ENCODE data around the gene HNRNPH1.

DNA sequence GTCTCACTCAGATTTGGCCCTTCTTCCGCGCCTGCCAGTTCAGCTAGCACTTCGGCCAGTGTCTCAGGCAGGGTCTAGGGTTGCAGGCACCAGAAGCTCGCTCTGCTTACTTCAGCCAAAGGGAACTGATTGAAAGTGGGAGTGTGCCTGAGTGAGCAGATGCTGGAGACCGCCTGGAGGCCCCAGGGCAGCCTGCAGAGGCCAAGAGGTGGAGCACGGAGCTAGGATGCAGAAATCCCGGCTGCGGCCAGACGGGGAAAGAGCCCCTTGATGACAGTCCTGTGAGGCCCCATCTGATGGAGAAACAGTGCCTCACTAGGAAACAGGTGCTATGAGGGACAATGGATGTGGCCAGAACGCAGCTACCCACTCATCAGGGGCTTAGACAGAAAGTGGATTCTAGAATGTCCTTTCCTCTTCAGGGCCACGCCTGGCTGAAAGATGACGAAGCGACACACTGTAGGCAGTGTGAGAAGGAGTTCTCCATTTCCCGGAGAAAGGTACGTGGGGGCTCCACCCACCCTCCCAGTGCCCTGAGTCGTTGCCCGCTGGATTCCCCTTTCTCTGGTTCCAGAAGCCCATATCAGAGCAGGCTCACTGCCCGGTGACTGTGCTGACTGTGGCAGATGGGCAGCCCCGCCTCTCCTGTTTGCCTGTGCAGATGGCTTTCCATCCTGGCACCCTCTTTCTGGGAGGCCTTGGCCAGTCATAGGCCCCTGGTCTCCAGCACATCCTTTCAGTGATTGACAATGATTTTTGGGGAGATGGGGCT, 16.1 kb downstream of the HNRNPH1 start:
- TF ChIP-seq, protein P1, sequence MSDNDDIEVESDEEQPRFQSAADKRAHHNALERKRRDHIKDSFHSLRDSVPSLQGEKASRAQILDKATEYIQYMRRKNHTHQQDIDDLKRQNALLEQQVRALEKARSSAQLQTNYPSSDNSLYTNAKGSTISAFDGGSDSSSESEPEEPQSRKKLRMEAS (IDR thresholded peaks at IDR 0.05; ENCODE audit: low read depth, low read length), result no peak
- TF ChIP-seq, protein P2, sequence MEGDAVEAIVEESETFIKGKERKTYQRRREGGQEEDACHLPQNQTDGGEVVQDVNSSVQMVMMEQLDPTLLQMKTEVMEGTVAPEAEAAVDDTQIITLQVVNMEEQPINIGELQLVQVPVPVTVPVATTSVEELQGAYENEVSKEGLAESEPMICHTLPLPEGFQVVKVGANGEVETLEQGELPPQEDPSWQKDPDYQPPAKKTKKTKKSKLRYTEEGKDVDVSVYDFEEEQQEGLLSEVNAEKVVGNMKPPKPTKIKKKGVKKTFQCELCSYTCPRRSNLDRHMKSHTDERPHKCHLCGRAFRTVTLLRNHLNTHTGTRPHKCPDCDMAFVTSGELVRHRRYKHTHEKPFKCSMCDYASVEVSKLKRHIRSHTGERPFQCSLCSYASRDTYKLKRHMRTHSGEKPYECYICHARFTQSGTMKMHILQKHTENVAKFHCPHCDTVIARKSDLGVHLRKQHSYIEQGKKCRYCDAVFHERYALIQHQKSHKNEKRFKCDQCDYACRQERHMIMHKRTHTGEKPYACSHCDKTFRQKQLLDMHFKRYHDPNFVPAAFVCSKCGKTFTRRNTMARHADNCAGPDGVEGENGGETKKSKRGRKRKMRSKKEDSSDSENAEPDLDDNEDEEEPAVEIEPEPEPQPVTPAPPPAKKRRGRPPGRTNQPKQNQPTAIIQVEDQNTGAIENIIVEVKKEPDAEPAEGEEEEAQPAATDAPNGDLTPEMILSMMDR (IDR thresholded peaks at IDR 0.05; ENCODE audit: low read depth, low read length), result no peak

Measured in NB4 (cell line).